K562 (cell line): ENCODE measurements around the gene ACOT7.
"Not testable (repeated sequence)": the region's sequence is repeated elsewhere in the genome, so short reads cannot be mapped to it uniquely, and the experiment has no call there.

Experiments
- ADNP ChIP-seq: fragments of 200-800 bp; sonication (Bioruptor generic); IDR thresholded peaks from 2 replicates; pipeline ENCODE4 v1.6.1; 2016; ENCODE audit warnings: missing genetic modification characterization, missing compliant biosample characterization
- FOXM1 ChIP-seq, 2 experiments: fragments of 450-650 bp in 1 of 2; sonication (generic) in 1 of 2; formaldehyde crosslinking in 1 of 2; IDR thresholded peaks; 2 replicates each; pipeline versions ENCODE4 v1.6.1 to v1.9.0; 2017 to 2022; ENCODE audit warnings: low read depth in 2 of 2, mild to moderate bottlenecking in 2 of 2, missing genetic modification reagents in 1 of 2, moderate library complexity in 1 of 2
- GATAD2A ChIP-seq: fragments of 450-650 bp; IDR thresholded peaks from 2 replicates; pipeline ENCODE4 v1.6.1; 2017
- HNRNPH1 ChIP-seq: fragments of 200-400 bp; formaldehyde crosslinking; optimal IDR thresholded peaks from 2 replicates; pipeline ENCODE3; 2017; ENCODE audit warnings: low read depth, mild to moderate bottlenecking, low read length, moderate library complexity
- KLF16 ChIP-seq: IDR thresholded peaks from 2 replicates; pipeline ENCODE4 v1.6.1; 2016; ENCODE audit warnings: antibody characterized with exemption
- NCOR1 ChIP-seq: fragments of 450-650 bp; IDR thresholded peaks from 2 replicates; pipeline ENCODE4 v1.6.1; 2016; ENCODE audit warnings: mild to moderate bottlenecking, moderate library complexity
- NFIC ChIP-seq: fragments of 450-650 bp; IDR thresholded peaks from 2 replicates; pipeline ENCODE4 v1.6.1; 2017; ENCODE audit warnings: mild to moderate bottlenecking, inconsistent platforms
- POLR2A ChIP-seq: fragments of 450-650 bp; conservative IDR thresholded peaks from 2 replicates; pipeline ENCODE4 v1.6.1; 2016
- PRDM10 ChIP-seq: fragments of 450-650 bp; IDR thresholded peaks from 2 replicates; pipeline ENCODE4 v1.6.1; 2018; ENCODE audit not compliant: partially characterized antibody
- ZBTB43 ChIP-seq: sonication (generic); formaldehyde crosslinking; IDR thresholded peaks from 2 replicates; pipeline ENCODE4 v1.8.0; 2023; ENCODE audit warnings: mild to moderate bottlenecking, missing genetic modification reagents
- ZEB2 ChIP-seq: fragments of 450-650 bp; IDR thresholded peaks from 2 replicates; pipeline ENCODE4 v1.6.1; 2016
- ZNF764 ChIP-seq: fragments of 250-450 bp; sonication (Bioruptor Pico); IDR thresholded peaks from 2 replicates; pipeline ENCODE4 v1.4.0; 2020; ENCODE audit warnings: low read depth, mild to moderate bottlenecking, moderate library complexity
- TF ChIP-seq, protein P1 (sequence below), 3 experiments: IDR thresholded peaks in 2 of 3; conservative IDR thresholded peaks in 1 of 3; 2 replicates each; pipeline ENCODE4 v1.5.1; 2011 to 2012; ENCODE audit warnings: low read length in 3 of 3, mild to moderate bottlenecking in 3 of 3, control low read depth in 2 of 3, improper control_type of control experiment in 1 of 3, inconsistent platforms in 1 of 3, low read depth in 1 of 3, mixed read lengths in 1 of 3, moderate library complexity in 1 of 3; ENCODE audit not compliant: insufficient read depth in 2 of 3
- TF ChIP-seq, protein P2 (sequence below): sonication (generic); formaldehyde crosslinking; IDR thresholded peaks from 2 replicates; pipeline ENCODE4 v1.8.0; 2022; ENCODE audit warnings: mild to moderate bottlenecking, missing genetic modification reagents

GRCh38 chr1:6307682-6308081 lies 85.9 kb downstream of the ACOT7 start:
- TF ChIP-seq ADNP (tag); ZNF764; ZEB2; ZBTB43 (CRISPR knock-in tag); HNRNPH1; NFIC; POLR2A; PRDM10; FOXM1 (IDR thresholded peaks at IDR 0.05; ENCODE audit: low read depth); FOXM1 (CRISPR knock-in tag; IDR thresholded peaks at IDR 0.05; ENCODE audit: low read depth); KLF16; GATAD2A; NCOR1: not testable (repeated sequence)
- TF ChIP-seq, protein P1, sequence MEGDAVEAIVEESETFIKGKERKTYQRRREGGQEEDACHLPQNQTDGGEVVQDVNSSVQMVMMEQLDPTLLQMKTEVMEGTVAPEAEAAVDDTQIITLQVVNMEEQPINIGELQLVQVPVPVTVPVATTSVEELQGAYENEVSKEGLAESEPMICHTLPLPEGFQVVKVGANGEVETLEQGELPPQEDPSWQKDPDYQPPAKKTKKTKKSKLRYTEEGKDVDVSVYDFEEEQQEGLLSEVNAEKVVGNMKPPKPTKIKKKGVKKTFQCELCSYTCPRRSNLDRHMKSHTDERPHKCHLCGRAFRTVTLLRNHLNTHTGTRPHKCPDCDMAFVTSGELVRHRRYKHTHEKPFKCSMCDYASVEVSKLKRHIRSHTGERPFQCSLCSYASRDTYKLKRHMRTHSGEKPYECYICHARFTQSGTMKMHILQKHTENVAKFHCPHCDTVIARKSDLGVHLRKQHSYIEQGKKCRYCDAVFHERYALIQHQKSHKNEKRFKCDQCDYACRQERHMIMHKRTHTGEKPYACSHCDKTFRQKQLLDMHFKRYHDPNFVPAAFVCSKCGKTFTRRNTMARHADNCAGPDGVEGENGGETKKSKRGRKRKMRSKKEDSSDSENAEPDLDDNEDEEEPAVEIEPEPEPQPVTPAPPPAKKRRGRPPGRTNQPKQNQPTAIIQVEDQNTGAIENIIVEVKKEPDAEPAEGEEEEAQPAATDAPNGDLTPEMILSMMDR (IDR thresholded peaks at IDR 0.05 in 2 of 3, conservative IDR thresholded peaks at IDR 0.05 in 1 of 3; ENCODE audit: insufficient read depth in 2 of 3, low read depth in 1 of 3, low read length in 3 of 3): not testable (repeated sequence)
- TF ChIP-seq, protein P2, sequence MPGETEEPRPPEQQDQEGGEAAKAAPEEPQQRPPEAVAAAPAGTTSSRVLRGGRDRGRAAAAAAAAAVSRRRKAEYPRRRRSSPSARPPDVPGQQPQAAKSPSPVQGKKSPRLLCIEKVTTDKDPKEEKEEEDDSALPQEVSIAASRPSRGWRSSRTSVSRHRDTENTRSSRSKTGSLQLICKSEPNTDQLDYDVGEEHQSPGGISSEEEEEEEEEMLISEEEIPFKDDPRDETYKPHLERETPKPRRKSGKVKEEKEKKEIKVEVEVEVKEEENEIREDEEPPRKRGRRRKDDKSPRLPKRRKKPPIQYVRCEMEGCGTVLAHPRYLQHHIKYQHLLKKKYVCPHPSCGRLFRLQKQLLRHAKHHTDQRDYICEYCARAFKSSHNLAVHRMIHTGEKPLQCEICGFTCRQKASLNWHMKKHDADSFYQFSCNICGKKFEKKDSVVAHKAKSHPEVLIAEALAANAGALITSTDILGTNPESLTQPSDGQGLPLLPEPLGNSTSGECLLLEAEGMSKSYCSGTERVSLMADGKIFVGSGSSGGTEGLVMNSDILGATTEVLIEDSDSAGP: not testable (repeated sequence)
